Measurements from ENCODE around the gene DMRT3.

DNA sequence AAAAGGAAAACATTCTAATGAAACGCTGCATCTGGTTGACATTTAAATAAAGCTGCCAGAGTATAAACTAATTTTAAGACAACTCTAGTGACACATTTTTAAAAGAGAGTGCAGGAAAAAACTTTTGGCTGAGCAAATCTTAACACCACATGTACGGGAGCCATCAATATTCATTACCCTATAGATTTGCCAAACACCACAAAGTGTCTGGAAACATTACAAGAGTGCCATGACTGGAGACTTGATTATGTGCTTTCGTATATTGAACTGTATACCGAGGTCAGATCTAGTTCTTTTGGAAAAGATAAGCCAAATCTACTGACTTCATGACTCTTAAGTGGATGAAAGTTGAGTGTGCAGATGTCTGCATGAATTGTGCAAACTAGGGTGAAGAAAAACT lies 63.1 kb downstream of the DMRT3 start:
- TF ChIP-seq FOXM1 (IDR thresholded peaks at IDR 0.05; ENCODE audit: low read depth, low read length) (no peak), MXI1 (IDR thresholded peaks at IDR 0.05; ENCODE audit: low read depth, low read length) (no peak)
- TF ChIP-seq, protein P1, sequence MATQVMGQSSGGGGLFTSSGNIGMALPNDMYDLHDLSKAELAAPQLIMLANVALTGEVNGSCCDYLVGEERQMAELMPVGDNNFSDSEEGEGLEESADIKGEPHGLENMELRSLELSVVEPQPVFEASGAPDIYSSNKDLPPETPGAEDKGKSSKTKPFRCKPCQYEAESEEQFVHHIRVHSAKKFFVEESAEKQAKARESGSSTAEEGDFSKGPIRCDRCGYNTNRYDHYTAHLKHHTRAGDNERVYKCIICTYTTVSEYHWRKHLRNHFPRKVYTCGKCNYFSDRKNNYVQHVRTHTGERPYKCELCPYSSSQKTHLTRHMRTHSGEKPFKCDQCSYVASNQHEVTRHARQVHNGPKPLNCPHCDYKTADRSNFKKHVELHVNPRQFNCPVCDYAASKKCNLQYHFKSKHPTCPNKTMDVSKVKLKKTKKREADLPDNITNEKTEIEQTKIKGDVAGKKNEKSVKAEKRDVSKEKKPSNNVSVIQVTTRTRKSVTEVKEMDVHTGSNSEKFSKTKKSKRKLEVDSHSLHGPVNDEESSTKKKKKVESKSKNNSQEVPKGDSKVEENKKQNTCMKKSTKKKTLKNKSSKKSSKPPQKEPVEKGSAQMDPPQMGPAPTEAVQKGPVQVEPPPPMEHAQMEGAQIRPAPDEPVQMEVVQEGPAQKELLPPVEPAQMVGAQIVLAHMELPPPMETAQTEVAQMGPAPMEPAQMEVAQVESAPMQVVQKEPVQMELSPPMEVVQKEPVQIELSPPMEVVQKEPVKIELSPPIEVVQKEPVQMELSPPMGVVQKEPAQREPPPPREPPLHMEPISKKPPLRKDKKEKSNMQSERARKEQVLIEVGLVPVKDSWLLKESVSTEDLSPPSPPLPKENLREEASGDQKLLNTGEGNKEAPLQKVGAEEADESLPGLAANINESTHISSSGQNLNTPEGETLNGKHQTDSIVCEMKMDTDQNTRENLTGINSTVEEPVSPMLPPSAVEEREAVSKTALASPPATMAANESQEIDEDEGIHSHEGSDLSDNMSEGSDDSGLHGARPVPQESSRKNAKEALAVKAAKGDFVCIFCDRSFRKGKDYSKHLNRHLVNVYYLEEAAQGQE (IDR thresholded peaks at IDR 0.05; ENCODE audit: low read depth, low read length): no peak
- TF ChIP-seq, protein P2, sequence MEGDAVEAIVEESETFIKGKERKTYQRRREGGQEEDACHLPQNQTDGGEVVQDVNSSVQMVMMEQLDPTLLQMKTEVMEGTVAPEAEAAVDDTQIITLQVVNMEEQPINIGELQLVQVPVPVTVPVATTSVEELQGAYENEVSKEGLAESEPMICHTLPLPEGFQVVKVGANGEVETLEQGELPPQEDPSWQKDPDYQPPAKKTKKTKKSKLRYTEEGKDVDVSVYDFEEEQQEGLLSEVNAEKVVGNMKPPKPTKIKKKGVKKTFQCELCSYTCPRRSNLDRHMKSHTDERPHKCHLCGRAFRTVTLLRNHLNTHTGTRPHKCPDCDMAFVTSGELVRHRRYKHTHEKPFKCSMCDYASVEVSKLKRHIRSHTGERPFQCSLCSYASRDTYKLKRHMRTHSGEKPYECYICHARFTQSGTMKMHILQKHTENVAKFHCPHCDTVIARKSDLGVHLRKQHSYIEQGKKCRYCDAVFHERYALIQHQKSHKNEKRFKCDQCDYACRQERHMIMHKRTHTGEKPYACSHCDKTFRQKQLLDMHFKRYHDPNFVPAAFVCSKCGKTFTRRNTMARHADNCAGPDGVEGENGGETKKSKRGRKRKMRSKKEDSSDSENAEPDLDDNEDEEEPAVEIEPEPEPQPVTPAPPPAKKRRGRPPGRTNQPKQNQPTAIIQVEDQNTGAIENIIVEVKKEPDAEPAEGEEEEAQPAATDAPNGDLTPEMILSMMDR (IDR thresholded peaks at IDR 0.05 in 2 of 3, conservative IDR thresholded peaks at IDR 0.05 in 1 of 3; ENCODE audit: control insufficient read depth in 2 of 3, extremely low read depth in 1 of 3, insufficient read depth in 1 of 3, low read depth in 3 of 3, low read length in 3 of 3): no peak

All from GM12878 (cell line).